Activated CD8-positive, alpha-beta memory T cell treated with anti-CD3 and anti-CD28 coated beads, Interleukin-2, amount 50 U/mL, for 1 hour (primary cell): ENCODE measurements around the gene CUL2.
"Not testable (repeated sequence)": the region's sequence is repeated elsewhere in the genome, so short reads cannot be mapped to it uniquely, and the experiment has no call there.

Experiments used
- DNase-seq: peaks from one replicate; pipeline ENCODE4 v3.0.0-alpha.2; 2020; ENCODE audit errors: extremely low read depth

Gene CUL2

GRCh38 chr10:35019041-35020024 lies 70.8 kb downstream of the CUL2 start:
- DNase-seq: no peak

GRCh38 chr10:35017608-35018007 lies 72.5 kb downstream of the CUL2 start:
- no peak for DNase-seq

- no peak for DNase-seq
Observed at GRCh38 chr10:35015843-35016408, 74.2 kb downstream of the CUL2 start.

GRCh38 chr10:35012781-35013180 lies 77.4 kb downstream of the CUL2 start:
- DNase-seq: no peak

GRCh38 chr10:35011771-35012191 lies 78.4 kb downstream of the CUL2 start:
- no peak for DNase-seq

GRCh38 chr10:35007858-35008301 lies 82.3 kb downstream of the CUL2 start:
- no peak for DNase-seq

GRCh38 chr10:35006836-35007235 lies 83.3 kb downstream of the CUL2 start:
- no peak for DNase-seq

GRCh38 chr10:35005868-35006267 lies 84.3 kb downstream of the CUL2 start:
- no peak for DNase-seq

- no peak for DNase-seq
Observed at GRCh38 chr10:35004651-35005050, 85.5 kb downstream of the CUL2 start.

- no peak for DNase-seq
Observed at GRCh38 chr10:35003906-35004305, 86.2 kb downstream of the CUL2 start.

- no peak for DNase-seq
Observed at GRCh38 chr10:35000936-35001335, 89.2 kb downstream of the CUL2 start.

GRCh38 chr10:34999532-34999931 lies 90.6 kb downstream of the CUL2 start:
- DNase-seq: no peak

GRCh38 chr10:34998940-34999339 lies 91.2 kb downstream of the CUL2 start:
- no peak for DNase-seq

GRCh38 chr10:34996843-34997242 lies 93.3 kb downstream of the CUL2 start:
- no peak for DNase-seq

GRCh38 chr10:34995925-34996324 lies 94.2 kb downstream of the CUL2 start:
- no peak for DNase-seq

- DNase-seq: peak; percentile 30
Observed at GRCh38 chr10:34994565-34995142, 95.5 kb downstream of the CUL2 start.

- DNase-seq: no peak
Observed at GRCh38 chr10:34993782-34994181, 96.4 kb downstream of the CUL2 start.

- not testable (repeated sequence) for DNase-seq
Observed at GRCh38 chr10:34991117-34991516, 99.0 kb downstream of the CUL2 start.

- no peak for DNase-seq
Observed at GRCh38 chr10:34988397-34989067, 101.6 kb downstream of the CUL2 start.

- DNase-seq: no peak
Observed at GRCh38 chr10:34985823-34986222, 104.3 kb downstream of the CUL2 start.

- no peak for DNase-seq
Observed at GRCh38 chr10:34985146-34985545, 105.0 kb downstream of the CUL2 start.

- no peak for DNase-seq
Observed at GRCh38 chr10:34981844-34982243, 108.3 kb downstream of the CUL2 start.
